Endothelial cell of umbilical vein (primary cell): Measurements from ENCODE around the gene ATP13A5. TPM values are rescaled to one million over a fixed set of nuclear protein-coding genes. Genes with fewer than 3 reads are reported as not detected.

ENCODE experiments used
- BruUV-seq: library from RNA; stranded (reverse); fragments of 400-500 nt; replicated peaks from 2 replicates; lab custom pipeline; 2021; lab: Mats Ljungman, UMichigan
- CTCF ChIA-PET: fragments of 300-600, 350-600 bp; sonication (Branson Sonifier 250); formaldehyde crosslinking; loops from one replicate; lab custom pipeline; 2021; ENCODE audit warnings: antibody characterized with exemption, inconsistent platforms; lab: Charles Lee
- POLR2A ChIA-PET: fragments of 300-600, 350-600 bp; sonication (Branson Sonifier 250); formaldehyde crosslinking; loops from one replicate; lab custom pipeline; 2021; ENCODE audit warnings: antibody characterized with exemption, inconsistent platforms; lab: Charles Lee
- DNase-seq: peaks from one replicate; pipeline ENCODE4 v3.0.0-alpha.2; 2011; ENCODE audit warnings: low read depth, low spot score
- FAIRE-seq: peaks from 2 replicates; lab custom pipeline; 2011; peaks lifted over from hg19 to GRCh38; lab: Jason Lieb, UNC
- H2AFZ ChIP-seq: 2 replicates; pipeline ENCODE4 v1.6.0; 2012; ENCODE audit warnings: low read depth, low read length, control low read depth, inconsistent platforms
- H3K27ac ChIP-seq: 2 replicates; pipeline ENCODE4 v1.5.1; 2011; ENCODE audit warnings: low read depth, mild to moderate bottlenecking, control low read depth, low read length, moderate library complexity; ENCODE audit not compliant: insufficient read depth
- H3K27me3 ChIP-seq, 2 experiments: 2 replicates each; pipeline versions ENCODE4 v1.6.0 to v1.6.1; 2011; ENCODE audit warnings: low read length in 2 of 2, mixed read lengths in 1 of 2; ENCODE audit not compliant: control insufficient read depth in 2 of 2, insufficient read depth in 2 of 2
- H3K36me3 ChIP-seq, 2 experiments: 2 replicates in 1 of 2; 3 replicates in 1 of 2; pipeline ENCODE4 v1.5.1; 2011; ENCODE audit warnings: low read length in 2 of 2, mild to moderate bottlenecking in 1 of 2, moderate library complexity in 1 of 2; ENCODE audit not compliant: control insufficient read depth in 2 of 2, insufficient read depth in 2 of 2; ENCODE audit errors: extremely low read depth in 1 of 2
- H3K4me1 ChIP-seq: 3 replicates; pipeline ENCODE4 v1.5.1; 2011; ENCODE audit warnings: mild to moderate bottlenecking, low read length; ENCODE audit not compliant: control insufficient read depth, insufficient read depth; ENCODE audit errors: extremely low read depth
- H3K4me2 ChIP-seq: 2 replicates; pipeline ENCODE4 v1.6.1; 2011; ENCODE audit warnings: low read length, control low read depth, mixed read lengths; ENCODE audit not compliant: insufficient read depth
- H3K4me3 ChIP-seq, 3 experiments: fragments of 200-600 bp in 1 of 3; sonication (generic), shearing (Covaris generic) in 1 of 3; replicated peaks in 1 of 3; 2 replicates each; pipeline ENCODE4 v1.5.1; 2011 to 2016; ENCODE audit warnings: control low read depth in 3 of 3, low read length in 3 of 3, mild to moderate bottlenecking in 2 of 3, inconsistent platforms in 1 of 3, low read depth in 1 of 3, moderate library complexity in 1 of 3; ENCODE audit not compliant: insufficient read depth in 1 of 3
- H3K79me2 ChIP-seq: 2 replicates; pipeline ENCODE4 v1.6.0; 2012; ENCODE audit warnings: low read length, inconsistent platforms; ENCODE audit not compliant: control insufficient read depth, insufficient read depth
- H3K9ac ChIP-seq: replicated peaks from 2 replicates; pipeline ENCODE3; 2011; ENCODE audit warnings: low read length, control low read depth; ENCODE audit not compliant: insufficient read depth; ENCODE audit errors: extremely low read depth
- H3K9me1 ChIP-seq: replicated peaks from 3 replicates; pipeline ENCODE4 v1.6.0; 2011; ENCODE audit warnings: mild to moderate bottlenecking, low read length; ENCODE audit not compliant: control insufficient read depth, insufficient read depth; ENCODE audit errors: extremely low read depth
- H3K9me3 ChIP-seq: replicated peaks from 2 replicates; pipeline ENCODE4 v1.5.1; 2012; ENCODE audit warnings: low read length, inconsistent platforms; ENCODE audit not compliant: control insufficient read depth, insufficient read depth
- H4K20me1 ChIP-seq: replicated peaks from 2 replicates; pipeline ENCODE3; 2011; ENCODE audit warnings: mild to moderate bottlenecking, low read length; ENCODE audit not compliant: control insufficient read depth, insufficient read depth; ENCODE audit errors: extremely low read depth
- CTCF ChIP-seq, 2 donors: IDR thresholded peaks; 1 replicate in 1 of 2; 2 replicates in 1 of 2; pipeline ENCODE4 v1.5.1; 2011; ENCODE audit warnings: low read length in 2 of 2, mild to moderate bottlenecking in 2 of 2, moderate library complexity in 2 of 2, control low read depth in 1 of 2, inconsistent platforms in 1 of 2, low read depth in 1 of 2; ENCODE audit not compliant: insufficient read depth in 1 of 2; ENCODE audit errors: extremely low read depth in 1 of 2
- EZH2 ChIP-seq: IDR thresholded peaks from 2 replicates; pipeline ENCODE4 v1.6.1; 2012; ENCODE audit warnings: borderline replicate concordance, low read depth, mild to moderate bottlenecking, moderate library complexity, low read length, inconsistent platforms; ENCODE audit not compliant: severe bottlenecking
- FOS ChIP-seq: IDR thresholded peaks from 2 replicates; pipeline ENCODE4 v1.6.1; 2011; ENCODE audit warnings: mild to moderate bottlenecking, low read length, moderate library complexity, borderline replicate concordance; ENCODE audit not compliant: insufficient read depth
- GATA2 ChIP-seq: IDR thresholded peaks from 2 replicates; pipeline ENCODE4 v1.7.0; 2011; ENCODE audit warnings: low read depth, mild to moderate bottlenecking, moderate library complexity, mixed read lengths, low read length; ENCODE audit not compliant: insufficient read length, insufficient read depth
- JUN ChIP-seq: IDR thresholded peaks from 2 replicates; pipeline ENCODE4 v1.6.1; 2011; ENCODE audit warnings: borderline replicate concordance, low read depth; ENCODE audit not compliant: insufficient read length, insufficient read depth
- MAX ChIP-seq: IDR thresholded peaks from 2 replicates; pipeline ENCODE4 v1.6.1; 2011; ENCODE audit not compliant: insufficient read depth, insufficient read length
- MYC ChIP-seq: IDR thresholded peaks from one replicate; pipeline ENCODE4 v1.6.1; 2011; ENCODE audit warnings: mild to moderate bottlenecking, low read depth, low read length
- POLR2A ChIP-seq: IDR thresholded peaks from 2 replicates; pipeline ENCODE4 v1.6.1; 2012; ENCODE audit warnings: low read depth, mild to moderate bottlenecking, control low read depth, low read length
- POLR2AphosphoS5 ChIP-seq: IDR thresholded peaks from 2 replicates; pipeline ENCODE4 v1.6.1; 2012; ENCODE audit warnings: low read depth, mild to moderate bottlenecking, control low read depth, low read length, moderate library complexity; ENCODE audit not compliant: insufficient read depth
- dilution Hi-C: fragments of 300-500 bp; cut with MboI; formaldehyde crosslinking; loops from one replicate; pipeline ENCODE4 v1.15.0; 2019; ENCODE audit warnings: low sequenced_read_pairs; ENCODE audit not compliant: extremely low pct_ligation_motif_present
- intact Hi-C: fragments of 100-400 bp; cut with micrococcal nuclease; formaldehyde crosslinking; loops from one replicate; pipeline ENCODE4 v1.10.0; 2022
- polyA plus RNA-seq, 4 experiments: library from polyadenylated mRNA; depleted of rRNA in 3 of 4; stranded (reverse) in 3 of 4; unstranded in 1 of 4; fragments of >200 nt; gene quantifications; 2 replicates each; pipeline versions ENCODE4 v1.2.1 to v1.2.3, GENCODE V29; 2011 to 2012; ENCODE audit warnings: missing spikeins in 1 of 4
- total RNA-seq: library from RNA; stranded (reverse); gene quantifications from 2 replicates; pipeline ENCODE4 v1.2.3, GENCODE V29; 2021

Gene ATP13A5
- total and polyA plus RNA-seq, 2 donors (not counting 3 experiments of a cell fraction or from before 2014, with no cell fraction given) = not detected

GRCh38 chr3:193271101-193271840, 107.3 kb downstream of the ATP13A5 start:
- H3K9me1 ChIP-seq = no peaks in the 10 kb centered on the region
- no peak overlapping the region for H3K27ac ChIP-seq
- no peak for TF ChIP-seq GATA2
- TF ChIP-seq CTCF (IDR thresholded peaks at IDR 0.05; ENCODE audit: extremely low read depth in 1 of 2, insufficient read depth in 1 of 2, low read depth in 1 of 2, low read length in 2 of 2) = no peak
- TF ChIP-seq EZH2 = no peak
- no peak for TF ChIP-seq POLR2A
- TF ChIP-seq MYC = no peak
- no peak for TF ChIP-seq JUN
- TF ChIP-seq POLR2AphosphoS5 = no peak
- no peak for TF ChIP-seq FOS
- no peak for TF ChIP-seq MAX
- H3K36me3 ChIP-seq = no peaks in the 10 kb centered on the region
- ChIA-PET CTCF (no interaction called here), POLR2A (no interaction called here)
- dilution Hi-C loops = no loop called here
- intact Hi-C loops = no loop called here
- FAIRE-seq = no peak
- no peaks in the 10 kb centered on the region for H4K20me1 ChIP-seq
- no peak overlapping the region for H3K4me2 ChIP-seq
- H3K9me3 ChIP-seq = no peaks in the 10 kb centered on the region
- H3K4me1 ChIP-seq = no peaks in the 10 kb centered on the region
- H3K27me3 ChIP-seq = no peaks in the 10 kb centered on the region
- H2AFZ ChIP-seq = no peak overlapping the region
- no peak overlapping the region for H3K4me3 ChIP-seq
- no peak for DNase-seq
- no TSS peak for BruUV-seq
- no peak overlapping the region for H3K9ac ChIP-seq
- H3K79me2 ChIP-seq = no peaks in the 10 kb centered on the region
